Right lobe of liver (tissue), 6 donors: ENCODE measurements around the gene P4HA3. TPM values are rescaled to one million over a fixed set of nuclear protein-coding genes. Genes with fewer than 3 reads are reported as not detected.
"Not testable (repeated sequence)": the region's sequence is repeated elsewhere in the genome, so short reads cannot be mapped to it uniquely, and the experiment has no call there.

Experiments used
- ATAC-seq, 4 donors: fragments of 200-7000 bp; cut with Tn5 transposase; one replicate each; pipeline ENCODE4 v1.9.1; 2020; ENCODE audit warnings: mild to moderate bottlenecking in 4 of 4, moderate library complexity in 4 of 4
- DNase-seq, 3 donors: peaks; one replicate each; pipeline ENCODE4 v3.0.0-alpha.2; 2020
- H3K27ac ChIP-seq, 3 donors: fragments of 200-600 bp; one replicate each; pipeline ENCODE4 v1.8.0; 2022
- H3K27me3 ChIP-seq, 2 donors: fragments of 200-600 bp; one replicate each; pipeline ENCODE4 v1.8.0; 2022
- H3K36me3 ChIP-seq, 4 donors: fragments of 200-600 bp; sonication (generic) in 1 of 4; one replicate each; pipeline versions ENCODE4 v1.5.1 to v1.8.0; 2017 to 2022; ENCODE audit warnings: control low read depth in 1 of 4
- H3K4me1 ChIP-seq, 4 donors: fragments of 200-600 bp; sonication (generic) in 1 of 4; one replicate each; pipeline versions ENCODE4 v1.5.1 to v1.8.0; 2017 to 2022; ENCODE audit warnings: control low read depth in 1 of 4
- H3K4me3 ChIP-seq, 3 donors: fragments of 200-600 bp; one replicate each; pipeline ENCODE4 v1.8.0; 2022
- H3K9me3 ChIP-seq, 4 donors: fragments of 200-600 bp; sonication (generic) in 1 of 4; one replicate each; pipeline versions ENCODE4 v1.5.1 to v1.8.0; 2017 to 2022; ENCODE audit warnings: control low read depth in 1 of 4
- POLR2A ChIP-seq: fragments of 450-650 bp; IDR thresholded peaks from one replicate; pipeline ENCODE4 v1.6.1; 2017; ENCODE audit warnings: antibody characterized with exemption, mild to moderate bottlenecking
- WGBS: methylation state at CpG from one replicate; pipeline ENCODE4 v1.1.6; 2018; ENCODE audit warnings: low coverage, low lambda C conversion rate; ENCODE audit not compliant: insufficient coverage; ENCODE audit errors: missing lambda C conversion rate; 5-methylcytosine and 5-hydroxymethylcytosine counted together
- intact Hi-C, 2 donors: fragments of 100-400 bp; cut with DNase I; formaldehyde crosslinking; loops; one replicate each; pipeline versions ENCODE4 v1.11.2 to v1.14.1; 2022
- total RNA-seq, 6 experiments: library from RNA; depleted of rRNA in 2 of 6; stranded (reverse); fragments of >200 nt in 2 of 6; fragmentation: NEBNext Ultra II Directional in 3 of 6; extraction: Animal tissue kit (Norgen Biotek cat#: 25700) in 3 of 6; gene quantifications; one replicate each; pipeline versions ENCODE4 v1.1.0 to v1.2.4, GENCODE V29; 2016 to 2023
- TF ChIP-seq, protein P1 (sequence below), 4 donors: fragments of 200-600 bp in 3 of 4; fragments of 450-650 bp in 1 of 4; IDR thresholded peaks; one replicate each; pipeline versions ENCODE4 v1.5.1 to v1.8.0; 2016 to 2022; ENCODE audit warnings: antibody characterized with exemption in 4 of 4, mild to moderate bottlenecking in 2 of 4
- donor health status: DM: no; HTN: yes; CAD: no.
- donor health status: DM: no; HTN: no; CAD: no.
- donor health status: DM: no; HTN: no; CAD: no.
- donor health status: DM: no; HTN: yes; CAD: no.
- donor health status: DM: no; HTN: yes; CAD: no.

P4HA3 gene
- total RNA-seq, 6 experiments from 2014 or later: 0.12 to 2.1 (median 0.78) TPM; not detected in 1

DNA sequence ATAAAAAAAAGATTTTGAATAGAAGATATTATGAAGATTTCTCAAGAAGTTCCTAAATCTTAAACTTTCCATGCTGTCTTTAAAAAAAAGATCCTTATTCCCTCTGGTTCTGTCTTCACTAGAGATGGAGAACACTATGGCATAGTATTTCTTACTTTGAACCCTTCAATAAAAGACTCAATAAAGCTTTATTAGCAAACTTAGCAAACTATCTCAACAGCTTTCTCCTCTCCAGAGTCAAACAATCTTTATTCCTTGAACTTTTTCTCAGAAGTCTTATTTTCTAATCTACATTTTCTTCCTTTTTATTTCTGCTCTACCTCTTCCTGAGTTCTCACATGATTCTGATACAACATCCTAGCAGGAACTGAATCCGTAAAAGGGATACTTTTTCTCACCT, 21.8 kb upstream of the P4HA3 start:
- no peak overlapping the region for H3K4me3 ChIP-seq
- no peaks in the 10 kb centered on the region for H3K4me1 ChIP-seq
- 60% methylated on average over 1 of the region's 1 CpG for WGBS
- H3K27ac ChIP-seq: no peak overlapping the region
- intact Hi-C loops: no loop called here
- no peaks in the 10 kb centered on the region for H3K9me3 ChIP-seq
- no peak for ATAC-seq
- no peak for TF ChIP-seq POLR2A
- TF ChIP-seq, protein P1, sequence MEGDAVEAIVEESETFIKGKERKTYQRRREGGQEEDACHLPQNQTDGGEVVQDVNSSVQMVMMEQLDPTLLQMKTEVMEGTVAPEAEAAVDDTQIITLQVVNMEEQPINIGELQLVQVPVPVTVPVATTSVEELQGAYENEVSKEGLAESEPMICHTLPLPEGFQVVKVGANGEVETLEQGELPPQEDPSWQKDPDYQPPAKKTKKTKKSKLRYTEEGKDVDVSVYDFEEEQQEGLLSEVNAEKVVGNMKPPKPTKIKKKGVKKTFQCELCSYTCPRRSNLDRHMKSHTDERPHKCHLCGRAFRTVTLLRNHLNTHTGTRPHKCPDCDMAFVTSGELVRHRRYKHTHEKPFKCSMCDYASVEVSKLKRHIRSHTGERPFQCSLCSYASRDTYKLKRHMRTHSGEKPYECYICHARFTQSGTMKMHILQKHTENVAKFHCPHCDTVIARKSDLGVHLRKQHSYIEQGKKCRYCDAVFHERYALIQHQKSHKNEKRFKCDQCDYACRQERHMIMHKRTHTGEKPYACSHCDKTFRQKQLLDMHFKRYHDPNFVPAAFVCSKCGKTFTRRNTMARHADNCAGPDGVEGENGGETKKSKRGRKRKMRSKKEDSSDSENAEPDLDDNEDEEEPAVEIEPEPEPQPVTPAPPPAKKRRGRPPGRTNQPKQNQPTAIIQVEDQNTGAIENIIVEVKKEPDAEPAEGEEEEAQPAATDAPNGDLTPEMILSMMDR (IDR thresholded peaks at IDR 0.05): no peak
- H3K27me3 ChIP-seq: no peaks in the 10 kb centered on the region
- no peaks in the 10 kb centered on the region for H3K36me3 ChIP-seq
- DNase-seq: no peak

DNA sequence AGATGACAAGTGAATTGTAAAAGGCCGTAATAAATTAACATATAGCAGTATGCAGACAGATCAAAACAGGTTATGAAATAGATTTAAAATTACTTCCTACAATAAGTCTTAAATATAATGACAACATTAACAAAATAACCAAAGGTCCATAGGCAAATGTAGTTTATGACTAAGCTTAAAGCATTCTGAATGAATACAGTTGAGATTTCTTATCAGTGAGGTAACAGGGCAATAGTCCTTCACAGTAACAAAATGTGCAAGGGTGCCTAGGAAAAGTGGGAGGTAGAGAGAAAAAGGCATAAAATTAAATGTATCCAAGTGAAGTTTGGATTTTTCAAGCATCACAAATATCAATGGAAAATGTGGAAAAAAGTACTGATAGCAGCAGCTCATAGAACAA, 20.9 kb upstream of the P4HA3 start:
- DNase-seq (no peak), ATAC-seq (no peak)
- Histone ChIP-seq H3K4me3 (no peak overlapping the region), H3K4me1 (no peaks in the 10 kb centered on the region), H3K27me3 (no peaks in the 10 kb centered on the region), H3K27ac (no peak overlapping the region), H3K36me3 (no peaks in the 10 kb centered on the region), H3K9me3 (no peaks in the 10 kb centered on the region)
- intact Hi-C loops: no loop called here
- WGBS: 86% methylated on average over 1 of the region's 1 CpG
- TF ChIP-seq, protein P1 (IDR thresholded peaks at IDR 0.05): no peak
- no peak for TF ChIP-seq POLR2A

DNA sequence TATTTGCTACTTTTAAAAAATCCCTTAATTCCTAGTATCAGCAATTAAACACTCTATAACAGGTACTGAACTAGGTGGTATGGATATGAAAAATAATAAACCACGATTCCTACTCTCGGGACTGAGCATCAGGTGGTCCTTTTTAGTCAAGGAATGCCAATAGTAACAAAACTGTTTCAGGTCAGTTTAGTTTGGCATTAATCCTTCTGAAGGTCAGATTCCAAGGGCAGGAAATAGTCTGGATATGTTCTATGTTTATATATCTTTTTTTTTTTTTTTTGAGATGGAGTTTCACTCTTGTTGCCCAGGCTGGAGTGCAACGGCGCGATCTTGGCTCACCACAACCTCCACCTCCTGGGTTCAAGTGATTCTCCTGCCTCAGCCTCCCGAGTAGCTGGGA, 19.6 kb upstream of the P4HA3 start:
- H3K4me3 ChIP-seq, H3K27me3 ChIP-seq, H3K36me3 ChIP-seq, DNase-seq, H3K27ac ChIP-seq, ATAC-seq, intact Hi-C loops, H3K9me3 ChIP-seq, H3K4me1 ChIP-seq: not testable (repeated sequence)
- 59% methylated on average over 2 of the region's 6 CpGs for WGBS

DNA sequence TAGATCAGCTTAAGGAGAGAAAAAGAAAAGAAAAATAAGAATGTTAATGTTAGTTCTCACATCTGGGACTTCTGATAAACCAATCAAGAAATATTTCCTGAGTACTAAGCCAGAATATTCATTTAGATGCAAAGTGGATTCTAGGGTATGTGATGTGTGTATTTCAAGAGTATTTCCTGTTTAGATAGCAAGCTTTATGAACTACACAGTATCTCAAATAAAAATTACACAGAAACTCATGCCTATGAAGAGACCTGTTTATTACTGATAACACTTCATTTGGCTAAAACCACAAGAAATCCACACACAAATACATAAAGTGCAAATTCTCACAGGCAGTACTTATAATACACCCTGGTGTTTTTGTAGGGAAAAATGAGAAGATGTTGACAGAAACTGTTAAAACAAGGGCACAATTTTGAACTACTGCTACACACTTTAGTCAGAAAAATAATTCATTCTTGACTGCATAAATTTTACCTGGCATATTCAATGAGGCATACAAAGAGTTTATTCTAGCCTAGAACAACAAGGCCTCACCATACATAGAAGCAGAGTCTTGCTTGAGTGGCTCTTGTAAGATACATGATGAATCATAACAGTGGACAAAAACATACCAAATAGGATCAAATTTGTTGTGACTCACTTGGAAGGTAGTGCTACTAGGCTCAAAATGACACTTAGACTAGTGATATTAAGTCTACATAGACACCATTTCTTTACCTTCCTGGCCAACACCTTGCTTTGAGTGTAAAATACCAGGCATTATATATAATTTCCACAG, 18.8 kb upstream of the P4HA3 start:
- intact Hi-C loops: no loop called here
- Histone ChIP-seq H3K36me3 (no peaks in the 10 kb centered on the region), H3K27ac (no peak overlapping the region), H3K4me1 (no peaks in the 10 kb centered on the region), H3K27me3 (no peaks in the 10 kb centered on the region), H3K9me3 (no peaks in the 10 kb centered on the region), H3K4me3 (no peak overlapping the region)
- no peak for DNase-seq
- TF ChIP-seq, protein P1 (IDR thresholded peaks at IDR 0.05): no peak
- no peak for TF ChIP-seq POLR2A
- peak in 2 of 4 donors; percentile 27 to 31 for ATAC-seq

DNA sequence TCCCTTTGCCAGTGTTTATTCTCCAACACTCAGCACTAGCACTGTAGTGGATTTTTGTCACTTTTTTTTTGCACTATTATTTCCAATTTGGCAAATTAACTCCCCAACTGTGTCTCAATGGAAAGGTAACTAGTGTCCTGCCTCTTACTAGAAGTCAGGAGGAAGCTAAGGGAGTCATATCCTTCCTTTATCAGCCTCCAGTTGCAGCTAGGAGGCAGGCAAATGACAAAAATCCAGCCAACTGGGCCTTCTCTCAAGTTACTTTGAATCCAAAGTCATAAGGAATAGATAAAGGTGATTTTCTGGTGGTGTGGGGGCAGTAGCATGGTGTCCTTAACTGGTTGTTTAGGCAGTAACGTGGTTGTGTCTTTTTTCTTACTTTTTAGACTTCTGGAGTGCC, 15.6 kb upstream of the P4HA3 start:
- TF ChIP-seq POLR2A: no peak
- TF ChIP-seq, protein P1 (IDR thresholded peaks at IDR 0.05): no peak
- WGBS: 77% methylated on average over 1 of the region's 1 CpG
- peak in 1 of 4 donors; percentile 15 for ATAC-seq
- H3K9me3 ChIP-seq: no peaks in the 10 kb centered on the region
- intact Hi-C loops: no loop called here
- no peak for DNase-seq
- H3K36me3 ChIP-seq: no peaks in the 10 kb centered on the region
- H3K4me1 ChIP-seq: no peaks in the 10 kb centered on the region
- H3K27me3 ChIP-seq: no peaks in the 10 kb centered on the region
- H3K4me3 ChIP-seq: no peak overlapping the region
- H3K27ac ChIP-seq: no peak overlapping the region
